Measurements from ENCODE around the gene UGP2.

DNA sequence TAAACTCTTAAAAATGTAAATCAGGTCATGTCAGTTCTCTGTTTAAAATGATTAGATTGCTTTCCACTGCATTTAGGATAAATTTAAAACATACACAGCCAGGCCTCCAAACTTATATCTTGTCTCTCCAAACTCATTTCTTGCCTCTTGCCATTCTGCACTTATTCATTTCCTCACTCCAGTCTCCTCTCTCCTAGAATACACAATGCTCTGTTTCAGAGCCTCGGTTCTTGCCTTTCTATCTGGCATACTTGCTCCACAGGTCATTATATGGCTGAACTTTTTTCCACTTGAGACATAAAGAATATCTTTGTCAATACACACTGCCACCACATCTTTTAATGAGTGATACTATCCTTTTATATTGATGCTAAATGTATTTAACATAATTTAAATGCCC is 10.5 kb upstream of the UGP2 start:
- TF ChIP-seq POLR2A (IDR thresholded peaks at IDR 0.05) (no peak), CTCF (IDR thresholded peaks at IDR 0.05) (no peak), POLR2AphosphoS5 (IDR thresholded peaks at IDR 0.05) (no peak)

Data from upper lobe of left lung (tissue), 4 donors.